ENCODE measurements around the gene GRB10.

Gene GRB10

DNA sequence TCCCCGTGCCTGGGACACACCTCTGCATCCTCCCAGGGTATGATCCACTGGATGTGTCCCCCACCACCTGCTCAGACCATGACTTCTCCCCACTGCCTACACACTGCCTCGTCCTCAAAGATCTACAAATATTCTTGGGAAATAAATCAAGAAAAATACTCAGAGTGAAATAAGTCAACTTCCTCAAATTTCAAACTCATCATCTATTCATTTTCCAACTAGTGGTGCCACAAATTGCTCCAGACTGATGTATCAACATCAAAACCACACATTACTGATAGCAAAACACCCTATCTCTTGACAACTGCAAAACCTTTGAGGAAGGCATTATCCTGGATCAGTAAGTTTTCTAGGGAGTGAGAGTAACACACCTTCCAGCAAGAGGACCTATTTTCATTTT, 87.7 kb downstream of the GRB10 start:
- no peak for DNase-seq (ENCODE audit: low spot score)

DNA sequence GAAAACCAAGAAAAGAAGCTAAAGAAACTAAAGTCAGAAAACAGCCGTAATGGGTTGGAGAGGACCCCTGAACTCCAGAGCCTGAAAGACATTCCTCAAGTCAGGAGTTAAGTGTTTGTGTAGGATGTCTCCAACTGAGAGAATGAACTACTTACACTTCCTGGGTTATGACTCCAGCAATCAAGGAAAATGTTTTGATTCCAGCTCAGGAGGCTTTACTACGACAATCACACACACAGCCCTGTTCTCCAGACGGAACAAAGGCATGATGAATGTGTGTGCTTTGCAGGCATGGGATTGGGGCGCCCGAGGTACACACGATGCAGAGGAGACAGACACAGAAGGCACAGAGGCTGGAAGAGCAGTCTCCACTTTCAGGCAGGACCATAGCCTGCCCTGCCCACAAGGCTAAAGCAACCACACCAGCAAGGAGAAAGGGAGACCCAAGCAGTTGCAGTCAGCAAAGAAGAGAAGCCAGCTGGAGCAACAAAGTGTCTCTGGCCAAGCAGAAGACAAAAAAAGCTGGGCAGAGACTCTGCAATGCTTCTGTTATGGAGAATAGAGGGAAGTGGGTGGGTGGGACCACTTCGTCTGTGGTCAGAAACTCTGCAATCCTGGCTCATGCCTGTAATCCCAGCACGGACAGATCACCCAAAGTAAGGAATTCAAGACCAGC, 89.1 kb downstream of the GRB10 start:
- DNase-seq (ENCODE audit: low spot score): no peak

DNA sequence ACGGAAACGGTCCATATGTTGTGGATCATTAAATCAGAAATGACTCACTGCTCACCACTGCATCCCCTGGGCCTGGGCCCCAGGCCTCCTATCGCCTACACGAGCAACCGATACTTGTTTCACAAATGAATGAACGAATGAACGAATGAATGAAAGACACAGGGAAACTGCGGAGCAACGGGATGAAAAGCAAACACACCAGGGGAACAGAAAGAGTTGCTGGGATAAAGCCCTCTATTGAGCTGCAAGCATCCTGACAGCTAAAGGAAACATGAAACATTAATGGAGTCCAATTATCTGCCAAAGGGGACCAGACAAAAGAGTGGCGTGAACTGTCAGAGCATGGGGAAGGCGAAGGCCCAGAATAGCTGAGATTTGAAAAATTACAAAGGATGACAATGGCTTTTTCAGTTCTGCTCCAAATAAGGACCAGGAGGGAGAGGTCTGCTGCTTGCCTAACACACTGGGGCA, 92.1 kb downstream of the GRB10 start:
- DNase-seq (ENCODE audit: low spot score): no peak

DNA sequence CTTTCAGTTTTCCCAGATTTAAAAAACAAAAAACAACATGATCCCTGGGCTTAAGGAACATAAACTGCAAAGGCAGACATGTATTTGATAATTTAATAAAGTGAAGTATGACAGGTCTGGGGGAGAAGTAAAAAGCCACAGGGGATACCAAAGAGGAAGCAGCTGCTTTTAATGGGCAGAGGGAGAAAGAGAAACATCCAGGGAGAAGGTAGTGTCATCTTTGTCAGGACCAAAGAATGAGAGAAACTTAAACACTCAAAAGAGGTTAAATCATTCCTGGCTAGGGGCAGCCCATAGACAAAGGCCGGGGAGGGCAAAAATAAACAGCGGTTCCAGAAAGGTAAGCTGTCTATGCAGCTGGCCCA, 94.5 kb downstream of the GRB10 start:
- no peak for DNase-seq (ENCODE audit: low spot score)

DNA sequence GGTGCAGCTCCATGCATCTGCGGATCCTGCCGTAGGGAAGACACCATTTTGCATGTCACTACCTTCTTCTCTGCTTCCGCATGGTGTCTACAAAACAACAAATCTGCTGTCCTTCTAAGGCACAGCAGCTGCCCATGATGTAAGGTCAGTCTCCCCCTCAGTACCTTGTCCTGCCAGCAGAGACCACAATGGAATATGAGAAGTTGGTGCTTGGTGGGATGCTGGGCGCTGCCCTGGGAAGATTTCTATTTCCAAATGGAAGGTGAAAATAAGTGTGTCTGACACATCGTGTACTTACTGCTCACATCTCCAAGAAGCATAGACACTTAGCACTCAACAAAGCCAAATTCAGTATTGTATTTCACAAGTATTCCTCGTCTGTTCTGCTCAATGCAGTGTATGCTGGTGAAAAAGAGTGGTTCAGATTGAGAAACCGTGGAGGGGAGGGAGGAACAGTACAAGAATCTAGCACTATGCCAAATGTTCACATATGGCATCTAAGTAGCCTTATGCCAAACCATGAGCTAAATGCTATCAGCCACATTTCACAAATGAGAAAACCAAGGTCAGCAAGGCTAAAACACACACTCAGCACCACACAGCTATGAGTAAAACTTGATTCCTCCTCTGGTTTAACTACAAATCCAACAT, 95.0 kb downstream of the GRB10 start:
- no peak for DNase-seq (ENCODE audit: low spot score)

DNA sequence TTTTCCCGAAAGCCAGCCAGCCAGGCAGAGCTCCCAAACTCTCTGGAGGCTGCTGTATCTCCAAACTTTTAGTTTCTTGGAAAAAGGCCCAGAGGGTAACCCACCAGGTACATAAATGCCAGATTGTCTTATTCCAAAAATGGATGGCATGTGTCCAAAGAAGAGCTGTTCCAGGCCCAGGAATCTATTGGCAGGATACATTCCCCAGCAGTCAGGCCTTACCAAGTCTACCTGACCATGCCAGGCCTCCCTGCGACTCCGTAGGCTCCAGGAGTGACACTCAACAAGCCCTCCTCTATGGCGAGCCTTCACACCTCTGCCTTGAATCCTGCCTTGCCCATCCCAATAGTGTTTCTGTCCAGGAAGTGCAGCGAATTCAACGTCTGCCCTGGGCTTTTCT, 95.6 kb downstream of the GRB10 start:
- DNase-seq (ENCODE audit: low spot score): no peak

DNA sequence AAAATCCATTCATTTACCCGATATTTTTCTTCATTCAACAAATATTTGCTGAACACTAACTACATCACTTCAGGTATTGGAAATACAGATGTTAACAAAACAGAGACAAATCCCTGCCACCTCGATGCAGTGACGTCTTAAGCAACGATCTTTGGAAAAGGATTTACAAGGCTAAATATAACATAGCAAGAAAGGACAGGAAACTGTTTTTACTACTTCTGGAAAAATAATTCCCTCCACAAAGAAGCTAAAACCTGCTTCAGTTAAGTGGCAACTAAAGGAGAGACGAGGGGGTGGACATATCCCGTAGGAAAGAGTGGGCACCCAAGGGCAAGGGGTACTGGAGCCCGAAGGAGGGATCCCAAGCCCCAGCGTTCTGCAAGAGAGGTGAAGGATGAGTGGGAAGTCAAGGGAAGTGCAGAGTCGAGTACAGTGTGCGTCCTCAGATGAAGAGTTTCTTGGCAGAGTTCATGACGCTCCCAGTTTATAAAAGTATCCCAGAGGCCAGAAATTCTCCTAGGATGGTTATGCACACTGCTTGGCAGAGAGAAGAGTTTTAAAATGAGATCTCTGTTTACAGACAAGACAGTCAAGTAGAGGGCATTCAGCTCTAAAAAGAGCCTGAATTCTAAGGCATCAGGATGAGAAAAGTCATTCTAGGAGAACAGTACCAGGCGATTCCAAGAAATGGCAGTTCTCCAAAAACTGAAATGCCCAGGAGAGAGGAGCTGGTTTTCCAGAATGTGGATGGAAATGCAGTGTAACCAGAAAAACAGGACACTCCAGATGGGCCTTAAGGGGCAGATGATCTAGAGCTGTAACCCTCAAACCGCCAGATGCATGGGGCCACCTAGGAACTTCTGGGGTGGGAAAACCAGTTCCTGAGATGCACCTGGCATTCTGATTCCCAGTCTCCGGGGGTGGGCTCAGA, 97.3 kb downstream of the GRB10 start:
- no peak for DNase-seq (ENCODE audit: low spot score)

DNA sequence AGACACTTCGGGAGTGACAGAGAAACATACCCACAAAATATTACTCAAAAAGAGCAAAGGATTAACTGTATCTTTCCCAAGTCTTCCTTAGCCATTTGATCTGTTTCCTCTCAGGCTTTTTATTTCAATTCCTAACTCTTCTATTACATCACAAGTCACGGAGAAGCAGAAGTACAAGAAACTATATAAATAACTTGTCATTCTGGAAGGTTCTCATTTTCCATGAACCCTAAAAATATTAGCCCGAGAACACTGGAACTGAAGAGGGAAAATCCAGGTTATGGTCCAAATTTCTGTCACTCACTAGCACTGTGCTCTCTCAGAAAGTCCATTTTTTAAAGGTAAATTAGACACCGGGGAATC, 98.0 kb downstream of the GRB10 start:
- no peak for DNase-seq (ENCODE audit: low spot score)

DNA sequence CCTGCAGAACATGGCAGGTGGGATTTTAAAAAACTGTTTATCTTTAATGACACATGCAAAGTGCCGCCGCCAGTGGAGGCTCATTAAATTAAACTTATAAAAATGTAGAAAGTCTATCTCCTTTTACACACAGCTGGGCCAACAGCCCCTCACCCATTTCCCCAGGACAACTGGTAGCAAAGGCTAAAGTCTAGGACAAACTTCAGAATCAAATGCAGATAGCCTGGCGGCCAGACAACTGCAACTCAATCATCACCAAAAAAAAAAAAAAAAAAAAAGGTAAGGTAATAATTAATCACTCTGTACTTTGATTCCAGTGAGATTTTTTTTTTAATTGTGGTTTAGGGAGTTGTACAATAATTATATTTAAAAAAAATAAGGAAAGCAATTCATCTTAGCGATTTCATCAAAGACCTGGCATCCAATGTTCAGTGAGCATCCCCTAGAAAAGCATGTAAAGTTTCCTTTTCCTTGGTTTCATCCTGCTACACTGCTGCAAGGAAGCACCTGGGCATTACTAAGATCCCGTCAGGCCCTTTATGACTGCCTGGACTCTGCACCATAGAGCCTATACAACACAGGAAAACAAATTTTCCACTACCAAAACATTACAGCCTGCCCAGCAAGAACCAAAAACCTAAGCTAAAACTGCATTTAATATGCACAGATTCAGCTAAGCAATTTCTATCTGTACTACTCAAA, 98.5 kb downstream of the GRB10 start:
- no peak for DNase-seq (ENCODE audit: low spot score)

DNA sequence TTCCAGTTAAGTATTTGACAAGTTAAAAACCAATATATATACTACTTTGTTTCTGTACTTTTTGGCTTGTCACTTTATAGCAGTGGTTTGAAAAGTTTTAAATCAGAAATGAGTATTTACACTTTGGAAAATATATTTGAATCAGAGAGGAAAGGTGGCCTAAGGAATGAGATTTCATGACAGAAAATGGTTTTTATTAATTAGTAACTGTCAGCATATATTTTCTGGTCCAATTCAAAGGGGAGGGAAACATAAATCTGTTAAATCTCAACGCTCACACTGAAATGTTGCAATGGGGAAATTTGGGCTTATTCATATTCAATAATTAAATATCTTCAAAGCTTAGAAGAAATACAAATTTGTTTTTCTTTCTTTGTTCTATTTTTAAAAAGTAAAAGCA, 100.1 kb downstream of the GRB10 start:
- no peak for DNase-seq (ENCODE audit: low spot score)

DNA sequence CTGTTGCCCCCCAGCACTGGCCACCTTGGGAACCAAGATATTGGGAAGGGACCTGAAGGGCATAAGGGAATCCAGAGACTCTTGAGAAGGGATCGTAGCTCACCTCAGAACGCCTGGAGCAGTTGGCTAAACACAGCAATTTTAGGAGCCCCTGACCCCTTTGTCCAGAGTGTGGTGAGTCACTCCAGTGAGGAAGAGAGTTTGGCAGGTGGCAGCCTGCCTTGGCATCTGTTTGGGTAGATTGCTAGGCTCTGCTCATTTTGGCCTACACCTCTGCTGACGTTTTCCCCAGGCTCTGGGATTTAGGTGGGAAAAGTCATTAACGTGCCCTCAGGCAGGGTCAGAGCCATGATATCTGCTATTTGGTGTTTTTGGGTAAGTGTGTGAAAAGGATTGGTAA, 100.6 kb downstream of the GRB10 start:
- no peak for DNase-seq (ENCODE audit: low spot score)

DNA sequence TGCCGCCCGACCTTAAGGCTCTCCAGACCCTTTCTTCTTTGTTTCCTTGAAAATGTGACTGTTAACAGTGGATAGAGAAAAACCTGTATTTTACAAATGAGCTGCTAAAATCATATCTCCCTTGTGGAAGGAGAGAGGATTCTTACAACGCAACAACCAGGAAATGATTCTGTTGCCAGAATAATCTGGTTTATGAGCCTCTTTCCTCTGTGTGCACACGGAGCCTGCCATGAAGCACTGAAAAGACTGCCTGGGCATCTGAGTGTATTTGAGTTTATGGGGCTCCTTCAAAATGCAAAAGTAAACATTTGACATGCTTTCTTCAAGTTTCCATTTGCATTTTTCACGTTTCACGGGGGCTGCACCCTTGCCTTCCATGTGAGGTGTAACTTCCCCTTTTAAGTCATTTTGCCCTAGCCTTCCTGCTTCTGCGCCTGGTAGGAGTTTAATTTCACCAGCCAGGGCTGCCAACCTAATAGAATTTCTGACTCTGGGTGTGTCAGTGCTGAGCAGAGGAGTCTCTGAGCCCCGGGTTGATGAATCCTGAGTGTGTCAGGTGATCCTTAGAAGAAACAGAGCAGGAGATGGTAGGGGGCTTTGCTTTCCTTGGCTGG, 101.2 kb downstream of the GRB10 start:
- DNase-seq (ENCODE audit: low spot score): no peak

DNA sequence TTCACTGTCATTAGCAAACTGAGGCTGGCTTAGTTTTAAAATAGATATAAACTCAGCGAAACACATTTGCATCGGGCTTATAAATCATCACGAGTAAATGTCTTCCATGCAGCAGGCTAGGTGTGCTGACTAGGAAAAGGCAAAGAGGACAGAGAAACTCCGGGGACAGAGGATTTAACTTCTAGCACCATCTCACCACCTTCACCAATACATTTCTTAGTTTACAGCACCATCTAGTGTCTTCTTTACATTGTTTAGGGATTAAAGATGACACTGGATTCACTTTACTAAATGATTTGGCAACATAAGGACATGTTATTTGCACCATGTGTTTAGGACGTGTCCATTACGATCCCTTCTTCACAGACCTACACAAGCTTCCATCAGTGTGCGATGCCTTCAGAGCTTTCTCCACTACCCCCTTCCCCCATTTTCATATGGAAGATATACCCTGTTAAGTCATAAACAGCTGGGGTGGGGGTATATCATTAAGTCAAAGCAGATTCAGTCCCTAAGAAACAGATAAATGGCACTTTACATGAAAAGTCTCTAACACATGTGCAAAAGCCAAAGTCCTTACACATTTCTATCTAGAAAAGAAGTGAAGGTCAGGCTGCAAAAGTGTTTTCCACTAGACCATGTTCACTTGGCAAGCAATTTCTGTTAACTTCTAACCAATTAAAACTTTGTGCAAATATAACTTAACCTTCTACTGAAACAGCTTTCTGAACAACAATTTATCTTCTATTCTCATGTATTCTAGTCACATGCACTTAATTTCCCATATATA, 103.3 kb downstream of the GRB10 start:
- peak; percentile 38 for DNase-seq (ENCODE audit: low spot score)

DNA sequence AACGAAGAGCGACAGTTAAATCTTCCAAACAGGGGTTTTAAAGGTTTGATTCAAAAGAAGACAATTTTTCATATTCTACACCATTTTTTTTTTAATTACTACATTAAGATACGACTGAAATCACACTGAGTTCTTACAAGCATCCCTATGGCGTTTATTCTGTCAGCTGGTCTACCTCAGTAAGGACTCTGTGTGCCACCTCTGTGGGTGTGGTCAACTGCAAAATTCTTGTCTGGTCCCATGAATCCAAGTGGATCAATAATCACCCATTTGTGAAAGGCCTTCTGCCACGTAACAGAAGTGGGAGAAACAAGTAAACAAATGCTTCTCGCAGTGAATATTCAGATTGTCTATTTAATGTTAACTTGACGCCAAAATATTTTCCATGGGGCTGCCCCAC, 104.1 kb downstream of the GRB10 start:
- no peak for DNase-seq (ENCODE audit: low spot score)

DNA sequence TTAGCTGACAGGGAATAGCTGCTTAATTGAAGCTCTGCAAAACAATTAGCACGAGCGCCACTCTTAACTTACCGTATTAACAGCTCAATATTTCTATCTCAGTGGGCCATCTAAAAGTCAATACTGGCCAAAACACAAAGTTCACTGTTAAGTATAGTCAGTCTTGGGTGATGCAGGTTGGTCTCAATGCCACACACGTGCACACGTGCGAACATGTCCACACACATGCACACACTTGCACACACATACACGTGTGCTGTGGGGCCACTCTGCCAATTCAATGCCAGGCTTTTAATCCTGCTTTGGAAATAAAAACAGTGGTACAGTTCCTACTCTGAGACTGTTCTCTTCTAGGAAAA, 105.1 kb downstream of the GRB10 start:
- DNase-seq (ENCODE audit: low spot score): no peak

DNA sequence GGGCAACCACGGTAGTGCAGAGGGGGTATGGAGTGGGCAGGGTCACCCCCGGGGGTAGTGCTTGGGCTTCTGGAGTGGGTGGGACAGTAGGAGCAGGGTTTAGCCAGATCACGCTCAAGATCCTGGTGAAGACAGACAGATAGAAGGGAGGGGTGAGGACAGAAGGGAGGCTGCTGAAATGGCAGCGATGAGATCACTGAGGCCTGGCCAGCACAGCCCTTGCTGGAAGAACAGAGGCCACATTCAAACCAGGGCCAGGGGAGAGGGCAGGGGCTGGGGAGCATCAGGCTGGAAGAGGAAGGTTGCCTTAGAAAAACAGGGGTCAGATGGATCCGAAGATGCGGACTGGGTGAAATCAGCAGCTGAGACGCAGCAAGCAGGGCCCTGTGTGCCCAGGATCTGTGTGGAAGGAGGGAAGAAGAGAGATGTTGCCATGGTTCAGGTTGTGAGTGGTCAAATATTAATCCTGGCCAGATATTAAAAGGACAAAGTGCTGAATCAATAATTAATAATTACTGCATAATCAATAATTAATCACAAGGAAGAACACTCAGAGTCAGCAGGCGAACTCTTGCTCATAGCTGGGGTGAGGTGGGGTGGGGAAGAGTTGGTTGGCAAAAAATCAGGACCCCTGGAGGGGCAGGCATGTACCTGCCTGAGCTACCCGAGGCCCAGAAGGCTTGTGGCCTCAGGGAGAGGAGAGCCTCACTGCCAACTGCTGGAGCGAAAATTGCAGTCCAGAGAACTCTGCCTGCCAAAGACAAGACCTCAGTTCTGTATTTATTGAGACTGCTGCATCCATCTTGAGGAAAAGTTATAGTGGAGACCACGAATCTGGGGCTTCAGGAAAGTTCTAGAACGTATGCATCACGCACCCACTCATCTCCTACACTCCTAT, 105.7 kb downstream of the GRB10 start:
- no peak for DNase-seq (ENCODE audit: low spot score)

DNA sequence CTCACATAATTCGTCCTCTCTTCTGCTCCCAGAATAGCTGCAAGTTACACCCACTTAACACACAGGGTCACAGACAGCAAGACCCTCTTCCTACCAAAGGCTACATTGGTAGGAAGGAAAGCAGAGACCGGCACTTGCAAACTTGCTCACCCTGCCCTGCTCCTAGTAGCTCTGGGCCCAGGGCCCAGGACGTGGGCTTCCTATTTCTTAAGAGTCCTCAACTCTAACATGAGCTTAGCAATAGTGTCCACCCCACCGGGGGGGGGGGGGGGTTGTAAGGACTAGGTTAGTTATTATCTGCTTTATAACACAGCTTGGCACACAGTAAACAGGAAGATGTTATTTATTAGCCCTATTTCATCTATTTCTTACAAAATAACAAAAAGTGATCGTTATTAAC, 106.6 kb downstream of the GRB10 start:
- DNase-seq (ENCODE audit: low spot score): no peak

DNA sequence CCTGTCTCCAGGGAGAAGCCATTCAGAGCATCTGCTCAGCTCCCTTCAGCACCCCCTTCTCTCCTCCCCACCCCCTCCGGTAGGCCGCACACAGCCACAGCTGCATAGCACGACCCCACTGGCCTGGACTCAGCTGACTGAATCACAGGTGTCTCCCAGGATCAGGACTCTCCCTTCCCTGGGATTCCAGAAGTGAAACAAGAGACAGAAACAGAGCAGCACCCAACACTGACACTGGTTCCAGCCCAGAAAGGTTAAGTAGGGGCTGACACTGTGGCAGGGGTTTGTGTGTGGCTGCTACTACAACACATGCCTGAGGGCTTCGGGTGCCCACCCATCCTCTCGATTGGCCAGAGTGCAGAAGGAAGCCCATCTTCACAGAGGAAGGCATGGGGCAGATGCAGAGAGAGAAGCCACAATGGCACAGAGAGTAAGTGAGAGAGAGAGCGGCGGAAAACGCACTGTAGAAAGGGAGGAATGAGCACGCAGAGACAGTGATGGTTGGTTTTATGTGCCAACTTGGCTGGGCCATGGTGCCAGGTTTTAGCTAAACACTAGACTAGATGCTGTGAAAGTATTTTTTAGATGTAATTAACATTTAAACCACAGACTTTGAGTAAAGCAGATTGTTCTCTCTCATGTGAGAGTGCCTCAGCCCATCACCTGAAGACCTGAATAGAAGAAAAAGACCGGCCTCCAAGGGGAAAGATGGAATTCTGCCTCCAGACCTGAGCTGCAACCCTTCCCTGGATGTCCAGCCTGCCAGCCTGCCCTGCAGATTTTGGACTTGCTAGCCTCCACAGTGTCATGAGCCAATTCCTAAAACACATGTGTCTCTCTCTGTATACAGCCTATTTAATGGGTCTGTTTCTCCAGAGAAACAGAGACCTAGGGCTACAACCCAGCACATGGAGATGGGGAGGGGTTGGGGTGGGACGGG, 107.5 kb downstream of the GRB10 start:
- DNase-seq (ENCODE audit: low spot score): no peak

DNA sequence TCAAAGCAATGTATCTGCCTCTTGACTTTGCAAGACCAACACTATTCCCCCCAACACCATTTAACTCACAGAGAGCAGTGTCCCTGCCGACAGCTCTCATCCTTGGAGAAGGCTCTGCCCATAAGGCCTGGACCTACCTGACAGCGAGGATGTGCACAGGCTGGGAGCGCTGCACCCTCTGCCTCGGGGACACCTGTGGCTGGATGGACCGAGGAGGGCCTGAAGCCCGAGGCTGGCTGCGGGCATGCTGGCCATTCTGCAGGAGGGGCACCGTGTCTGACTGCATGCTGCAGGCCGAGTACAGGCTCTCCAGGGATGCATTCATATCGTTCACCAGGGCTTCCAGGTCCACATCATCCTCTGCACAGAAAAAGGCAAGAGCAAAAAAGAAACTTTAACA, 108.4 kb downstream of the GRB10 start:
- no peak for DNase-seq (ENCODE audit: low spot score)

All from SK-N-DZ (cell line).